ENCODE results near the gene SNRPD2.

Gene SNRPD2

GRCh38 chr19:45643927-45644771 is 47.6 kb downstream of the SNRPD2 start:
- ATAC-seq = no peak
- TF ChIP-seq TSHZ2 (CRISPR knock-in tag; IDR thresholded peaks at IDR 0.05) = no peak
- no peak for TF ChIP-seq ZC3H10 (CRISPR knock-in tag; IDR thresholded peaks at IDR 0.05)
- TF ChIP-seq, protein P1, sequence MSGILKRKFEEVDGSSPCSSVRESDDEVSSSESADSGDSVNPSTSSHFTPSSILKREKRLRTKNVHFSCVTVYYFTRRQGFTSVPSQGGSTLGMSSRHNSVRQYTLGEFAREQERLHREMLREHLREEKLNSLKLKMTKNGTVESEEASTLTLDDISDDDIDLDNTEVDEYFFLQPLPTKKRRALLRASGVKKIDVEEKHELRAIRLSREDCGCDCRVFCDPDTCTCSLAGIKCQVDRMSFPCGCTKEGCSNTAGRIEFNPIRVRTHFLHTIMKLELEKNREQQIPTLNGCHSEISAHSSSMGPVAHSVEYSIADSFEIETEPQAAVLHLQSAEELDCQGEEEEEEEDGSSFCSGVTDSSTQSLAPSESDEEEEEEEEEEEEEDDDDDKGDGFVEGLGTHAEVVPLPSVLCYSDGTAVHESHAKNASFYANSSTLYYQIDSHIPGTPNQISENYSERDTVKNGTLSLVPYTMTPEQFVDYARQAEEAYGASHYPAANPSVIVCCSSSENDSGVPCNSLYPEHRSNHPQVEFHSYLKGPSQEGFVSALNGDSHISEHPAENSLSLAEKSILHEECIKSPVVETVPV (CRISPR knock-in tag; IDR thresholded peaks at IDR 0.05) = no peak
- TF ChIP-seq ZNF70 (CRISPR knock-in tag; IDR thresholded peaks at IDR 0.05) = peak; percentile 92
- TF ChIP-seq ZFP3 (CRISPR knock-in tag; IDR thresholded peaks at IDR 0.05) = no peak
- no peak for TF ChIP-seq GLIS3 (CRISPR knock-in tag; IDR thresholded peaks at IDR 0.05)

DNA sequence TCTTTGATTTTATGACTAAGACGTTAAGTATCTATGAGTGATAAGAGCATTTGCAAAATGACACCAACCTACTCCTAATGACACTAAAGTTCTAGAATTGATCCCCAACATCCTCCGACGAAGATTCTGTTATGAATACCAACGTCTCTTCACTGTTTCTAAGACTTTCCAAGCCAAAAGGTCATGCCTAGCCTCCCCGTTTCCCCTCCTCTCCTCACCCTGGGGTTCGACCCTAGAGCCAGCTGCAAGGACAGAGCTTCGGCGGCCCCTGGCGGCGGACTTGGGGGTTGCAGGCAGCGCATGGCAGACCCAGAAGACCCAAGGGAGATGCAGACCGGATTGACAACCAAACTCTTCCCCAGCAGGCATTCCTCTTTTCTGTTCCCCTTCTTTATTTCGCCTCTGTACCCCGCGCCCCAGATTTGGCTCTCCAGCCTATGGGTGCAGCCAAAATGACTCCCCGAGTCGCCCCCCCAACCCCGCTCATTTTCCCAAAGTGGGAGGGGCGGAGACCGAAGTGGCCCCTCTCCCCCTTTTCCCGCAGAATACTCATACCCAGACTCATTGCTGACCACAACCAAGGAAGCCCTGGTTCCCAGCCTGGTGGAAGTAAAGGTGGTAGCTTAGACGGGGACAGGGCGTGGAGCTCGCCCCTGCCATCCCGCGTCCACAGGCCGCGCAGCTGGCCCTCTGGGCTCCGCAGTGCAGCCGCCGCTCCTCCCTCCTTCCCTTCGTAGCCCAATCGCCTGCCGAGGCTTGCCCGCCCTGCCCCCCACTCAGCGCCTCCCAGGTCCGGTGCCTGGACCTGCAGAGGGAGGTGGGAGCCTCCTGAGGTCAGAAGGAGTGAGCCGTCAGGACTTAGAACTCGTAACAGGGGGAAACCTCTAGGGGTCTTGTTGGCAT is 48.5 kb downstream of the SNRPD2 start:
- peak; percentile 75 for ATAC-seq
- TF ChIP-seq, protein P1 (CRISPR knock-in tag; IDR thresholded peaks at IDR 0.05) = no peak
- TF ChIP-seq TSHZ2 (CRISPR knock-in tag; IDR thresholded peaks at IDR 0.05) = no peak
- TF ChIP-seq ZNF70 (CRISPR knock-in tag; IDR thresholded peaks at IDR 0.05) = peak; percentile 95

DNA sequence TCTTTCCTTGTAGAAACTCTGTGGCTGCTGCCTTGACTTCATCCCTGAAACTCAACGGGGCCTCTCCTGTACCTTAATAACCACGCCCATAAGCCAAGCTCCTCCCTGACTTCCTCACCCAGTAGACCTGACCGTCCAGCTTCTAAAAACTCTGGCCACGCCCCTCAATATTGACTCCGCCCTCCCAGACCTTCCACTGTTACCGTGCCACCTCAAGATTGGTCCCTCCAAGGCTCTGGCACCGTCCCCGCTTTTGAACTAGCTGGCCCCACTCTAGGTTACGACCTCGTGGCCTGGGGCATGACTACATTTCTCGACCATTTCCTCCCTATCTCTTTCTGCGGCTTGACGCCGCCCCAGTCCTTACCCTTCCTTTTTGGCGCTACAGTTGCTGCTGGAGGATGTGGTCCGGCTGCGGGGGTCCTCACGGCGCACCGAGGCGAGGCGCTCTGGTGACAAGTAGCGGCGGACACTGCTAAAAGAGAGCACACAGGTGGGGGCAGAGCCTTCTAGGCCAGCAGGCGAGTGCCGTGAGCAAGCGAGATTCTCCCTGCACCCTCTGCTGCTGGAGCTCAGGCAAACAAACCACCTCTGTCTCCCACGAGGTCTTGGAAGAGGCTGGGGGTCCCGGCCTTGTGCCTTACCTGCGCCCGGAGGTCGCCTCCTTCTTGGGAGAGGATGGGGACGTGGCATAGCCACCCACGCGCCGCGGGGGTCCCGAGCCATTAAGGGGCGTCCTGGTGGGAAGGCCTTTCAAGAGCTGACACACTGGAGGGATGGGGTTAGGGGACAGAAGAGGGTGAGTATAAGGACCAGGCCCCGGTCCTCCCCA is 50.3 kb downstream of the SNRPD2 start:
- no peak for TF ChIP-seq ARNTL (CRISPR knock-in tag; IDR thresholded peaks at IDR 0.05; ENCODE audit: borderline replicate concordance, low read depth)
- no peak for TF ChIP-seq OSR1 (CRISPR knock-in tag; IDR thresholded peaks at IDR 0.05)
- no peak for TF ChIP-seq TOX (CRISPR knock-in tag; IDR thresholded peaks at IDR 0.05; ENCODE audit: borderline replicate concordance)
- TF ChIP-seq, protein P2, sequence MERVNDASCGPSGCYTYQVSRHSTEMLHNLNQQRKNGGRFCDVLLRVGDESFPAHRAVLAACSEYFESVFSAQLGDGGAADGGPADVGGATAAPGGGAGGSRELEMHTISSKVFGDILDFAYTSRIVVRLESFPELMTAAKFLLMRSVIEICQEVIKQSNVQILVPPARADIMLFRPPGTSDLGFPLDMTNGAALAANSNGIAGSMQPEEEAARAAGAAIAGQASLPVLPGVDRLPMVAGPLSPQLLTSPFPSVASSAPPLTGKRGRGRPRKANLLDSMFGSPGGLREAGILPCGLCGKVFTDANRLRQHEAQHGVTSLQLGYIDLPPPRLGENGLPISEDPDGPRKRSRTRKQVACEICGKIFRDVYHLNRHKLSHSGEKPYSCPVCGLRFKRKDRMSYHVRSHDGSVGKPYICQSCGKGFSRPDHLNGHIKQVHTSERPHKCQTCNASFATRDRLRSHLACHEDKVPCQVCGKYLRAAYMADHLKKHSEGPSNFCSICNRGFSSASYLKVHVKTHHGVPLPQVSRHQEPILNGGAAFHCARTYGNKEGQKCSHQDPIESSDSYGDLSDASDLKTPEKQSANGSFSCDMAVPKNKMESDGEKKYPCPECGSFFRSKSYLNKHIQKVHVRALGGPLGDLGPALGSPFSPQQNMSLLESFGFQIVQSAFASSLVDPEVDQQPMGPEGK (CRISPR knock-in tag; IDR thresholded peaks at IDR 0.05; ENCODE audit: borderline replicate concordance) = no peak
- TF ChIP-seq, protein P3, sequence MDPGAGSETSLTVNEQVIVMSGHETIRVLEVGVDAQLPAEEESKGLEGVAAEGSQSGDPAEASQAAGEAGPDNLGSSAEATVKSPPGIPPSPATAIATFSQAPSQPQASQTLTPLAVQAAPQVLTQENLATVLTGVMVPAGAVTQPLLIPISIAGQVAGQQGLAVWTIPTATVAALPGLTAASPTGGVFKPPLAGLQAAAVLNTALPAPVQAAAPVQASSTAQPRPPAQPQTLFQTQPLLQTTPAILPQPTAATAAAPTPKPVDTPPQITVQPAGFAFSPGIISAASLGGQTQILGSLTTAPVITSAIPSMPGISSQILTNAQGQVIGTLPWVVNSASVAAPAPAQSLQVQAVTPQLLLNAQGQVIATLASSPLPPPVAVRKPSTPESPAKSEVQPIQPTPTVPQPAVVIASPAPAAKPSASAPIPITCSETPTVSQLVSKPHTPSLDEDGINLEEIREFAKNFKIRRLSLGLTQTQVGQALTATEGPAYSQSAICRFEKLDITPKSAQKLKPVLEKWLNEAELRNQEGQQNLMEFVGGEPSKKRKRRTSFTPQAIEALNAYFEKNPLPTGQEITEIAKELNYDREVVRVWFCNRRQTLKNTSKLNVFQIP (CRISPR knock-in tag; IDR thresholded peaks at IDR 0.05; ENCODE audit: borderline replicate concordance, low read depth) = no peak
- TF ChIP-seq TCF4 (CRISPR knock-in tag; IDR thresholded peaks at IDR 0.05; ENCODE audit: borderline replicate concordance) = no peak
- no peak for TF ChIP-seq CSDC2 (CRISPR knock-in tag; IDR thresholded peaks at IDR 0.05)
- TF ChIP-seq PPARA (CRISPR knock-in tag; IDR thresholded peaks at IDR 0.05; ENCODE audit: borderline replicate concordance) = no peak
- no peak for TF ChIP-seq ZNF565 (CRISPR knock-in tag; conservative IDR thresholded peaks at IDR 0.05; ENCODE audit: low read depth)
- no peak for TF ChIP-seq ZC3H10 (CRISPR knock-in tag; IDR thresholded peaks at IDR 0.05)
- TF ChIP-seq ZFP3 (CRISPR knock-in tag; IDR thresholded peaks at IDR 0.05) = no peak
- TF ChIP-seq RARB (CRISPR knock-in tag; IDR thresholded peaks at IDR 0.05) = no peak
- no peak for TF ChIP-seq ESRRG (CRISPR knock-in tag; IDR thresholded peaks at IDR 0.05)
- no peak for ATAC-seq
